Ovary (tissue), 3 donors: ENCODE results near the gene NMT2.

ENCODE experiments used
- POLR2A ChIP-seq: fragments of 450-650 bp; IDR thresholded peaks from one replicate; pipeline ENCODE4 v1.6.1; 2017; ENCODE audit warnings: antibody characterized with exemption, mild to moderate bottlenecking, moderate library complexity
- TF ChIP-seq, protein P1 (sequence below), 3 donors: fragments of 450-650 bp in 2 of 3; fragments of 200-600 bp in 1 of 3; IDR thresholded peaks; one replicate each; pipeline versions ENCODE4 v1.5.1 to v1.8.0; 2016 to 2022; ENCODE audit warnings: antibody characterized with exemption in 3 of 3, mild to moderate bottlenecking in 1 of 3
- donor health status: DM: no; HTN: no; CAD: no.

DNA sequence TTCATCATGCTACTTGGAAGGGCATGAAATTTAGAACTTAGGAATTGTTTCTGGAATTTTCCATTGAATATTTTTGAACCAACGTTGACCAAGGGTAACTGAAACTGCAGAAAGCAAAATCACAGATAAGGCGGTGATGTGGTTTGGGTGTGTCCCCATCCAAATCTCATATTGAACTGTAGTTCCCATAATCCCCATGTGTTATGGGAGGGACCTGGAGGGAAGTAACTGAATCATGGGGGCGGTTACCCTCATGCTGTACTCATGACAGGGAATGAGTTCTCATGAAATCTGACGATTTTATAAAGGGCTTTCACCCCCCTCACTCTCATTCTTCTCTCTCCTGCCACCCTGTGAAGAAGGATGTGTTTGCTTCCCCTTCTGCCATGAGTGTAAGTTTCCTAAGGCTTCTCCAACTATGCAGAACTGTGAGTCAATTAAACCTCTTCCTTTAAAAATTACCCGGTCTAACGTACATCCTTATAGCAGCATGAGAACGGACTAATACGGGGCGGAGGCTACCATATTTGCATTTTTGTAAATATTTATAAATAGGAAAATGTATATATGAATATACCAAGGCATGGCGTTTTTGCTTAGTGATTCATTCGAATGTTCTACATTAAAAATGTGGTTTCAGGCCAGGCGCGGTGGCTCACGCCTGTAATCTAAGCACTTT, 12.4 kb downstream of the NMT2 start:
- TF ChIP-seq POLR2A, result no peak
- TF ChIP-seq, protein P1, sequence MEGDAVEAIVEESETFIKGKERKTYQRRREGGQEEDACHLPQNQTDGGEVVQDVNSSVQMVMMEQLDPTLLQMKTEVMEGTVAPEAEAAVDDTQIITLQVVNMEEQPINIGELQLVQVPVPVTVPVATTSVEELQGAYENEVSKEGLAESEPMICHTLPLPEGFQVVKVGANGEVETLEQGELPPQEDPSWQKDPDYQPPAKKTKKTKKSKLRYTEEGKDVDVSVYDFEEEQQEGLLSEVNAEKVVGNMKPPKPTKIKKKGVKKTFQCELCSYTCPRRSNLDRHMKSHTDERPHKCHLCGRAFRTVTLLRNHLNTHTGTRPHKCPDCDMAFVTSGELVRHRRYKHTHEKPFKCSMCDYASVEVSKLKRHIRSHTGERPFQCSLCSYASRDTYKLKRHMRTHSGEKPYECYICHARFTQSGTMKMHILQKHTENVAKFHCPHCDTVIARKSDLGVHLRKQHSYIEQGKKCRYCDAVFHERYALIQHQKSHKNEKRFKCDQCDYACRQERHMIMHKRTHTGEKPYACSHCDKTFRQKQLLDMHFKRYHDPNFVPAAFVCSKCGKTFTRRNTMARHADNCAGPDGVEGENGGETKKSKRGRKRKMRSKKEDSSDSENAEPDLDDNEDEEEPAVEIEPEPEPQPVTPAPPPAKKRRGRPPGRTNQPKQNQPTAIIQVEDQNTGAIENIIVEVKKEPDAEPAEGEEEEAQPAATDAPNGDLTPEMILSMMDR (IDR thresholded peaks at IDR 0.05), result no peak
